Ishikawa (cell line): Measurements from ENCODE around the gene CAMTA1.

Experiments
- RAD21 ChIP-seq: IDR thresholded peaks from 2 replicates; pipeline ENCODE4 v1.6.1; 2012; ENCODE audit warnings: low read depth
- TEAD4 ChIP-seq: IDR thresholded peaks from 2 replicates; pipeline ENCODE4 v1.6.1; 2012

GRCh38 chr1:7677815-7678214 lies 892.6 kb downstream of the CAMTA1 start:
- TF ChIP-seq TEAD4 (no peak), RAD21 (no peak)
